GM19023 (cell line): ENCODE measurements around the gene TNIP2.

Experiments used
- ATAC-seq: cut with Tn5 transposase; IDR thresholded peaks from one replicate; pipeline ENCODE4 v1.9.1; 2021; ENCODE audit warnings: mild to moderate bottlenecking, moderate library complexity; ENCODE audit not compliant: unreplicated experiment

Gene TNIP2

DNA sequence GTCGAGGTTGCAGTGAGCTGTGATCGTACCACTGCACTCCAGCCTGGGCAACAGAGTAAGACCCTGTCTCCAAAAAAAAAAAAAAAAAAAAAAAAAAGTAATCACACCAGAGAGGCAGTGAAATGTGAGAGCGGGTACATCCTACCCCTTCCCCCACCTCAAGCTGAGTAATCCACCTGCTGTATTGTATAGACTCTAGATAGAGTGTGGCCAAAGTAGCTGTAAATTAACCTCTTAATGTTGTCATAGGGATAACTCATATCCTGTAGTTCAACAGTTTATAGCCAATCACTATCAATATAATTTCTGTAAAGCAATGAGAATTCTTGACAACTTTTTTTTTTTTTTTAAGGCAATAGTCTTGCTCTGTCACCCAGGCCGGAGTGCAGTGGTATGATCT is 30.8 kb downstream of the TNIP2 start:
- ATAC-seq, result no peak

DNA sequence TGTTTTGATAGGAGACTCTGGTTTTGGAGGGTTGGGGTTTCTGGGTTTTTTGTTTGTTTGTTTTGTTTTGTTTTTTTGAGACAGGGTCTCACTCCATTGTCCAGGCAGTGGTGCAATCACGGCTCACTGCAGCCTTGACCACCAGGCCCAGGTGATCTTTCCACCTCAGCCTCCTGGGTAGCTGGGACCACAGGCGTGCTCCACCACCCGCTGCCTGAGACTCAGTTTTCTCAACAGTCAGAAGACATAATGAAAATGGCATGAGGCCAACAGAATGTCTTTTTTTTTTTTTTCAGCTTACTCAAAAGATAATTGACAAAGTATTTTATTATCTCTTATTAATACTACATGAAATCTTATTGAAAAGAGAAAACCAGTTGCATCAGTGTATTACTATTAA is 32.4 kb downstream of the TNIP2 start:
- no peak for ATAC-seq

- ATAC-seq, result no peak
Measured at GRCh38 chr4:2722033-2722432, 34.1 kb downstream of the TNIP2 start.

GRCh38 chr4:2721586-2721985 is 34.5 kb downstream of the TNIP2 start:
- no peak for ATAC-seq

DNA sequence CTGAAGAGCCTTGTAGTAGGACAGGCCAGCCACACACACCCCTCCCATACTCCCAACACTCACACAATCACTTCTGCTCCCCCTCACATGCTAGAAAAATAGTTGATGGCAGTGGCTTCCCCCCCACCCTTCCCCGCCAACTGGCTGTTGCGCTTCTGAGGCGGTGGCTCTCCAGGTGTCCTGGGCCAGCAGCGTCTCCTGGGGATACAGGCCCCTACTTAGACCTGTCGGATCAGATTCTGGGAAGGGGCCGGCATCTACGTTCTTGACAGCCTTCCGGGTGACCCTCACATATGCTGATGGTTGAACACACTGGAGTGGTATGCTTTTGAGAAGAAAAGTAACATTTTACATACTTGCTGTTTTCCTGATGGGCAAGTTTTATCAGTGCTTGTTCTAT is 39.9 kb downstream of the TNIP2 start:
- ATAC-seq, result no peak

DNA sequence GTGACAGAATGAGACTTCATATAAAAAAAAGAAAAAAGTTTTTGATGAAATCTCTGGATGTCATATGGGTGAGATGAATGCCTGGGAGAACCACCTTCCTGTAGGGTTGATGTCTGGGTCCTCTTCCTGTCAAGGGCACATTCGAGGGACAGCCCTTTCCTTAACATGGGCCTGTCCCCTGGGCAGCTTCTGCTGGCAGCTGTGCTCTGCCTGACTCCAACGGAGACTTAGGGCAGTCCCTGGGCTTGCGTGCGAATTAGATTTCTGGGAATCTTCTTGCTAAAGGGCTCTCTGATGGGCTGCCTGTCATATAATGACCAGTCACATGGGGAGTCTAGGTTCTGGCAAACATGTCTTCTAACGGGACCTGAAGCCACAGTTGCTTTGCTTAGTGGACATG is 40.7 kb downstream of the TNIP2 start:
- ATAC-seq, result no peak

DNA sequence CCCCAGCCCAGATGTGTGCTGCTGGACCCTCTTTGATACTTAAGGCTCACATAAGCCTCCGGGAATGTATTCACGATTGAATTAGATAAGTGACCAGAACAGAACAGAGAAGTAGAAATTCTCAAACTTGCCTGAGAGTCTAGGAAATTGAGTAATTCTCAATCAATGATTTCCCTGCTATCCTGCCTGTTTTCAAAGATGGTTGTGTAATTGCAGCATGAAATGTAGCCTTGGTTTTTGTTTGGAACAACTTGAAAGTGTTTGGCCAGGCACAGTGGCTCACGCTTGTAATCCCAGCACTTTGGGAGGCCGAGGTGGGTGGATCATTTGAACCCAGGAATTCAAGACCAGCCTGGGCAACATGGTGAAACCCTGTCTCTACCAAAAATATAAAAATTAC is 41.2 kb downstream of the TNIP2 start:
- no peak for ATAC-seq

GRCh38 chr4:2714061-2714770 is 41.9 kb downstream of the TNIP2 start:
- no peak for ATAC-seq

GRCh38 chr4:2713337-2713736 is 42.8 kb downstream of the TNIP2 start:
- no peak for ATAC-seq

- no peak for ATAC-seq
Measured at GRCh38 chr4:2712261-2712842, 43.8 kb downstream of the TNIP2 start.

DNA sequence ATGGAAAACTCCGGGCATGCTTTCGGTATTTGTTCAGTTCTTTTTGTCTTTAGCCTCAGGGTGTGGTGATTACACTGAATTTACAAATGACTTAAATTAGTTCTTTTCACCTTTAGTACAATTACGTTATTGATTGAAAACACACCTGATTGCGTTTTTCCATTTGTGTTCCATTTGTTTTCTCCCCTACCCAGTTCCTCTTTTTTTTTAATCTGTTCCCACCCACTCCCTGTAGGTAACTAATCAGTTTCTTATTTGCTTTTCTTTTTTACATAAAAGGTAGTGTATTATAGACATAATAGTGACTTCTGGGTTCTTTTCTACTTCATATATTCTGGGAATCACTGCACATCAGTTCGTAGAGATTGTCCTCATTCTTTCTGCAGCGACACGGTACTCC is 53.4 kb downstream of the TNIP2 start:
- no peak for ATAC-seq

DNA sequence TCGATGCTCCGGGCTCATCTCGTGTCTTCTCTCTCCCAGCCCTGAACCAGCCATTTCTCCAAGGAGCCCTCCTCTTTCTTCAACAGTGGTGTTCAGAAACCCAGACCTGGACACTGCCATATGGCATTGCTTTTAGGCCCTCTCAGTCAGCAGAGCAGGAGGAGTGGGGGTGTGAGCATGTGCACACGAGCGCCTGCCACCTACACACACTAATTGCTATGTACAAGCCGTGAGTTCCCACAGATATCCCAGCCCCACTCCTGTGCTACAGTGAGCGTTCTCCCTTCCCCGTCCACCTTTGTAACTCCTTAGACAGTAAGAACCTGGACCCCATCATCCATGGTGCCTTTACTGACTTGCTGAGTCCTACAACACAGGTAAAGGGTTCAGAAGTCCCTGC is 53.8 kb downstream of the TNIP2 start:
- ATAC-seq, result no peak

GRCh38 chr4:2700031-2700430 is 56.1 kb downstream of the TNIP2 start:
- no peak for ATAC-seq

DNA sequence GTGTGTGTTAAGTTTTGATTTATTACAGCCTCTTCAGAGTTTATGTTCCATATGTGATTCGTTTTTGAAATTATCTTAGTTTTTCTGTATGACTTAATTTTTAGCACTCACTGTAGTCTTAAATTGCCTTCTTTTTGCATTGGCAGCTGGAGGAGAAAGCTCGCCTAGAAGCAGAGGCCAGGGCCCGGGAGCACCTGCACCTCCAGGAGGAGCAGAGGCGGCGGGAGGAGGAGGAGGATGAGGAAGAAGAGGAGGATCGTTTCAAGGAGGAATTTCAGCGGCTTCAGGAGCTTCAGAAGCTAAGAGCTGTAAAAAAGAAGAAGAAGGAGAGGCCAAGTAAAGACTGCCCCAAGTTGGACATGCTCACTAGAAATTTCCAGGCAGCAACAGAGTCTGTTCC is 56.6 kb downstream of the TNIP2 start:
- no peak for ATAC-seq

- no peak for ATAC-seq
Measured at GRCh38 chr4:2698951-2699505, 57.1 kb downstream of the TNIP2 start.

DNA sequence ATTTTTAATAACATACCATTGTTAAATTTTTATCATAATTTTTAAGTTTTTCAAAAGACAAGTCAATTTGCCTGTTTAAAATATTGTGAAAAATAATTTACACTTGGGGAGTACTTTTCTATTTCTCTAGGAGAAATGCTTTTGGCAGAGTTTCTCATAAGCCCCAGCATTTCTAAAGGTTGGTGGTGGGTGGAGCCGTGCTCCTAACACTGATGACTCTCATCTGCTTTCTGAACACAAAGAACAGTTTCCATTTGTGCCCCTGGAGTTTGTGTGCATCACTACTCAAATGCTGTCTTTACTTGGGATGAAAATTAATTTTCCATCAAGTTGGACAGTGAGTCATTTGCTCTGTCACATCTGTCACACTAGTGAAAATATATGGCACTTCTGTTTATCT is 57.6 kb downstream of the TNIP2 start:
- ATAC-seq, result no peak

DNA sequence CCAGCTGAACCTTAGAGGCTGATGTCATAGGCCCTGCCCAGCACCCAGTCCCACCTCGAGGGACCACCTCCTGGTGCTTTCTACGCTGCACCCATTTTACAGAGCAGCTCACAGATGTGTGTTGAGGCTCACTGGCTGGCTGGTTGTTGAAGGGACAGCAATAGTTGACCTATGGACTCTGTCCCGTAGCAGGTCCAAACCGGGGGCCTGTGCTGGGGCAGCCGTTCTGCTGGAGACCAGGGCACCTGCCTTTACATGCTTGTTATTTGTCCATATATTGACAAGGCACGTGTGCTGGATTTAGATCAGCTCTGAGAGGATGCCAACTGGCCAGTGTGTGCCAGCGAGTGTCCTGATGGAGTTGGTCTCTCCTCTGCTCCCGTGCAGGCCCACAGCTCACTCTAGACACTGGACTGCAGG is 58.1 kb downstream of the TNIP2 start:
- ATAC-seq, result no peak

DNA sequence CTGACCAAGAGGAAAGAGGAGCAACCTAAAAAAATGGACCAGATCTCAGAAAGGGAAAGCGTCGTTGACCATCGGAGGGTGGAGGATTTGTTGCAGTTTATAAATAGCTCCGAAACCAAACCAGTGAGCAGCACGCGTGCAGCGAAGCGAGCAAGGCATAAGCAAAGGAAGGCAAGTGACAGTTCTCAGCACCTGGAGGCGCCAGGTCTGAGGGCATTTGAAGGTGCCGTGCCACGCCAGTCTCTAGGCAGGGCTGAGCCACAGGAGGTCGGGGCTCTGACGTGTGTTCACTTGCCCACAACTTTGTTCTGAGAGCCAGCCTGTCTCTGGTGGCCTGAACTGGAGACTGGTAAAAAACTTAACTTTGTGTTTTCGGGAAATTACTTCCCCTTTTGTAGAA is 59.7 kb downstream of the TNIP2 start:
- ATAC-seq, result peak; percentile 85

DNA sequence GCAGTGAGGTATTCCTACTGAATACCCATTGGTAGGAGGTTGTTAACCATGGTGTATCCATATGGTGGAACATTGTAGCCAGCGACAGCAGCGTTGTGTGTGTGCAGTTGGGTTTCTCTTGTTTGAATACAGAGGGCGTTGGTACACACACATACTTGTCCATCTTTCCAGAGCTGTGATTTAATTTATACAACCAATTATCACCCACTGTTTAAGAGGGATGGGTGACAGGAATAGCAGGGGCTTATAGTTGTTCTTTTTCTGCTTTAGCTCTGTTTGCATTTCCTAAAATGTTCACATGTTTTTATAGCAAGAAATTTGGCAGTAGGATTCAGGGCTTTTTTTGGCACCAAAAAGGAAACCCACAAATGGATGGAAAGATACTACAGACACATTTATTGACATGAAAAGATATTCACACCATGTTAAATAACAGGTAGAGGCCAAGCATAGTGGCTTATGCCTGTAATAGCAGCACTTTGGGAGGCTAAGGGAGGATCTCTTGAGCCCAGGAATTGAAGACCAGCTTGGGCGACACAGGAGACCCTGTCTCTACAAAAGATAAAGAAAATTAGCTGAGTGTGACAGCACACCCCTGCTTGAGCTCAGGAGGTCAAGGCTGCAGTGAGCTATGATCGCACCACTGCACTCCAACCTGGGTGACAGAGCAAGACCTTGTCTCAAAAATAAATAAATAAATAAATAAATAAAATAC is 60.6 kb downstream of the TNIP2 start:
- no peak for ATAC-seq

- no peak for ATAC-seq
Measured at GRCh38 chr4:2694691-2695090, 61.4 kb downstream of the TNIP2 start.

DNA sequence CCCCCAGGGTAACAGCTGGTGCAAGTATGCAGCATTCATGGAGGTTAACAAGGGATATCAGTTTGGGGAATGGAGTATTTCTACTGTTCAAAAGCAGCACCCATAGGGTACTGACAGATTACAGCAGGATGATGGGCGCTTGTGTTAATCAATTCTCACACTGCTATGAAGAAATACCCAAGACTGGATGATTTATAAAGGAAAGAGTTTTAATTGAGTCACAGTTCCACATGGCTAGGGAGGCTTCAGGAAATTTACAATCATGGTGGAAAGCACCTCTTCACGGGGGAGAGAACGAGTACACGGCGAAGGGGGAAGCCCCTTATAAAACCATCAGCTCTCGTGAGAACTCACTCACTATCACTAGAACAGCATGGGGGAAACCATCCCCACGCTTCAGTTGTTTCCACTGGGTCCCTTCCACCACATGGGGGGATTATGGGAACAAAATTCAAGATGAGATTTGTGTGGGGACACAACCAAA is 64.1 kb downstream of the TNIP2 start:
- ATAC-seq, result no peak
